Measurements from ENCODE around the gene MRFAP1.

MRFAP1 gene

DNA sequence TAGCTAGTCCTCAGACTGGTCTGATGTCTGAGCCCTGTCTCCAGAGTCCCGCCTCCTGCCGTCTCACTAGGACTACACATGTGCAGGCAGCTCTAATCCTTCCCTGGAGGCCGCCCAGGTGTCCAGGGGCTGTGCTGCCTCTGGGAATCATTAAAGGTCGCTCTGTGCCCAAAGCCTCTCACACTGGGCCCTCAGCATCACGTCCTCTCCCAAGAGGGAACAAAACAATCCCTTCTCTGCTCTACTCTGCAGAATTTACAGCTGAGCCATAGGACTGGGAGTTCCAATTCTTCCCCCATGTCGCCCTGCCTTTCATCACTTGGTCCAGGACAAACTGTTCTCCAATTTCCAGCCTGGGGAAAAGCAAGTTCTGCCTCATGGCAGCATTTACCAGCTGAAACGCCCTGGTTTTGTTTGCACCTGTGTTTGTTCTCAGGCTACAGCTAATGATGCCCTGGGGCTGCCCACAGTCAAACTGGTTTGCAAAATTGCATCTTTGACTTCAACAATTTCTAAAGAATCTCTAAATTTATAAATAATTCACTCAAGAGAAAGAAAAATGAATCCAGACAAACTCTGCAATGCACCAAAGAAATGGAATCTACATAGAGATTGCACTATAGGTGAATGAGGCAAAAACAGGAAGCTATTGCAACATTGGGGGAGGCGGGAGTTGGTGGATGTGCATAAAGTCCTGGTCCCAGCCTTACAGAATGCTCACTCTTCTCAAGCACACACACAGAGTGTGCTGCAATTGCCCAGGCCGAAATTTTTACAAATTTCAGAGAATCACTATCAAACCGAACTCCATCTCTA lies 7.2 kb upstream of the MRFAP1 start:
- TF ChIP-seq, protein P1, sequence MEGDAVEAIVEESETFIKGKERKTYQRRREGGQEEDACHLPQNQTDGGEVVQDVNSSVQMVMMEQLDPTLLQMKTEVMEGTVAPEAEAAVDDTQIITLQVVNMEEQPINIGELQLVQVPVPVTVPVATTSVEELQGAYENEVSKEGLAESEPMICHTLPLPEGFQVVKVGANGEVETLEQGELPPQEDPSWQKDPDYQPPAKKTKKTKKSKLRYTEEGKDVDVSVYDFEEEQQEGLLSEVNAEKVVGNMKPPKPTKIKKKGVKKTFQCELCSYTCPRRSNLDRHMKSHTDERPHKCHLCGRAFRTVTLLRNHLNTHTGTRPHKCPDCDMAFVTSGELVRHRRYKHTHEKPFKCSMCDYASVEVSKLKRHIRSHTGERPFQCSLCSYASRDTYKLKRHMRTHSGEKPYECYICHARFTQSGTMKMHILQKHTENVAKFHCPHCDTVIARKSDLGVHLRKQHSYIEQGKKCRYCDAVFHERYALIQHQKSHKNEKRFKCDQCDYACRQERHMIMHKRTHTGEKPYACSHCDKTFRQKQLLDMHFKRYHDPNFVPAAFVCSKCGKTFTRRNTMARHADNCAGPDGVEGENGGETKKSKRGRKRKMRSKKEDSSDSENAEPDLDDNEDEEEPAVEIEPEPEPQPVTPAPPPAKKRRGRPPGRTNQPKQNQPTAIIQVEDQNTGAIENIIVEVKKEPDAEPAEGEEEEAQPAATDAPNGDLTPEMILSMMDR (IDR thresholded peaks at IDR 0.05; ENCODE audit: low read depth, low read length): no peak
- peak; percentile 57 to 71 for DNase-seq (ENCODE audit: low read depth in 2 of 2)
- no peak overlapping the region for H3K4me3 ChIP-seq (replicated peaks in 1 of 2; ENCODE audit: low read depth in 2 of 2, low read length in 2 of 2)

GRCh38 chr4:6634746-6635145 lies 5.7 kb upstream of the MRFAP1 start:
- H3K4me3 ChIP-seq (replicated peaks in 1 of 2; ENCODE audit: low read depth in 2 of 2, low read length in 2 of 2): no peak overlapping the region
- TF ChIP-seq, protein P1 (IDR thresholded peaks at IDR 0.05; ENCODE audit: low read depth, low read length): no peak
- no peak for DNase-seq (ENCODE audit: low read depth in 2 of 2)

GRCh38 chr4:6639137-6639680 lies 1.3 kb upstream of the MRFAP1 start:
- no peak overlapping the region for H3K4me3 ChIP-seq (replicated peaks in 1 of 2; ENCODE audit: low read depth in 2 of 2, low read length in 2 of 2)
- DNase-seq (ENCODE audit: low read depth in 2 of 2): no peak
- TF ChIP-seq, protein P1 (IDR thresholded peaks at IDR 0.05; ENCODE audit: low read depth, low read length): no peak

GRCh38 chr4:6641164-6641970 lies 882 bp downstream of the MRFAP1 start:
- TF ChIP-seq, protein P1 (IDR thresholded peaks at IDR 0.05; ENCODE audit: low read depth, low read length): no peak
- H3K4me3 ChIP-seq (replicated peaks in 1 of 2; ENCODE audit: low read depth in 2 of 2, low read length in 2 of 2): peak overlapping the region; percentile 86 to 95
- peak; percentile 45 to 59 for DNase-seq (ENCODE audit: low read depth in 2 of 2)

DNA sequence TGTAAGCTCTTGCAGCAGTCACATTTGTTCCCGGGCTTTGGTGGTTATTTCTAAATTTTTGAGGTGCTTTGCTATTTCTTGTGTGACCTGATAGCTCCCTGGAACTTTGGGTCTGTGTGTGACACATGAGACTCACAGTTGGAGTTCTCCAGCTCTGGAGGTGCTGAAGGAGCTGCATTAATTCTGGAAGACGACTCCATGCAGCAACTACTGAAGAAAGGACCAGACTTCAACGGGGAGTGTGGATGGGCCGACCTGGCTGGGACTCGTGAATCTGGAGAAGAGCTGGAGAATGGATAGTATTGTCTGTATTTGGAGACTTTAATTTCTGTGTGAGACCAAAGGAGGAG lies 1.5 kb downstream of the MRFAP1 start:
- H3K4me3 ChIP-seq (replicated peaks in 1 of 2; ENCODE audit: low read depth in 2 of 2, low read length in 2 of 2): peak overlapping the region; percentile 86 to 95
- DNase-seq (ENCODE audit: low read depth in 2 of 2): peak in 1 of 2 donors; percentile 12
- TF ChIP-seq, protein P1 (IDR thresholded peaks at IDR 0.05; ENCODE audit: low read depth, low read length): no peak

- no peak overlapping the region for H3K4me3 ChIP-seq (replicated peaks in 1 of 2; ENCODE audit: low read depth in 2 of 2, low read length in 2 of 2)
- TF ChIP-seq, protein P1 (IDR thresholded peaks at IDR 0.05; ENCODE audit: low read depth, low read length): no peak
- DNase-seq (ENCODE audit: low read depth in 2 of 2): no peak
Observed at GRCh38 chr4:6643141-6643847, 2.8 kb downstream of the MRFAP1 start.

Data from cardiac fibroblast (primary cell).